Psoas muscle (tissue), 8 donors: ENCODE measurements around the gene HS1BP3. TPM values are rescaled to one million over a fixed set of nuclear protein-coding genes. Genes with fewer than 3 reads are reported as not detected.

ENCODE experiments used
- ATAC-seq, 4 donors: fragments of 200-7000 bp; cut with Tn5 transposase; one replicate each; pipeline ENCODE4 v1.9.1; 2020; ENCODE audit warnings: moderate library complexity in 3 of 4, mild to moderate bottlenecking in 2 of 4
- DNase-seq, 2 donors: peaks; one replicate each; pipeline ENCODE4 v3.0.0-alpha.2; 2020
- H3K27ac ChIP-seq: fragments of 200-600 bp; one replicate; pipeline ENCODE4 v1.8.0; 2022
- H3K27me3 ChIP-seq, 3 donors: fragments of 200-600 bp in 1 of 3; one replicate each; pipeline versions ENCODE4 v1.6.1 to v1.8.0; 2013 to 2022; ENCODE audit warnings: low read length in 2 of 3, mild to moderate bottlenecking in 2 of 3, moderate library complexity in 1 of 3; ENCODE audit not compliant: insufficient read depth in 3 of 3
- H3K36me3 ChIP-seq, 2 donors: fragments of 200-600 bp in 1 of 2; one replicate each; pipeline versions ENCODE4 v1.6.1 to v1.8.0; 2013 to 2022; ENCODE audit warnings: low read depth in 1 of 2, mild to moderate bottlenecking in 1 of 2, moderate library complexity in 1 of 2; ENCODE audit not compliant: insufficient read depth in 1 of 2
- H3K4me1 ChIP-seq: fragments of 200-600 bp; one replicate; pipeline ENCODE4 v1.8.0; 2022
- H3K4me3 ChIP-seq: fragments of 200-600 bp; one replicate; pipeline ENCODE4 v1.8.0; 2022; ENCODE audit warnings: mild to moderate bottlenecking
- H3K9me3 ChIP-seq: fragments of 200-600 bp; one replicate; pipeline ENCODE4 v1.8.0; 2022
- WGBS, 3 donors: extraction: QIAGEN DNeasy Blood & Tissue Kit; methylation state at CpG; one replicate each; pipeline versions ENCODE4 v1.1.6 to v1.1.7; 2013; 5-methylcytosine and 5-hydroxymethylcytosine counted together
- intact Hi-C, 2 donors: fragments of 100-400 bp; cut with DNase I; formaldehyde crosslinking; loops; one replicate each; pipeline versions ENCODE4 v1.11.0 to v1.14.2; 2022
- polyA plus RNA-seq, 3 donors: library from polyadenylated mRNA; stranded (reverse); fragments of 200-250 nt; gene quantifications; one replicate each; pipeline ENCODE4 v1.2.3, GENCODE V29; 2013
- total RNA-seq, 4 donors: library from RNA; stranded (reverse); fragmentation: NEBNext Ultra II Directional in 2 of 4; extraction: Animal tissue kit (Norgen Biotek cat#: 25700) in 2 of 4; gene quantifications; one replicate each; pipeline versions ENCODE4 v1.2.1 to v1.2.4, GENCODE V29; 2021 to 2023
- TF ChIP-seq, protein P1 (sequence below): fragments of 200-600 bp; IDR thresholded peaks from one replicate; pipeline ENCODE4 v1.8.0; 2022; ENCODE audit warnings: antibody characterized with exemption
- donor health status: healthy with polysubstance abuse.
- donor health status: DM: no; HTN: no; CAD: no; lungs with moderate emphysema.
- donor health status: Bipolar disorder and iron deficiency.
- donor health status: healthy.
- donor health status: DM: yes; HTN: yes; CAD: no.
- donor health status: DM: no; HTN: no; CAD: no.
- donor health status: DM: no; HTN: no; CAD: no.
- donor health status: DM: yes; HTN: yes; CAD: no.

HS1BP3 gene
- total and polyA plus RNA-seq, 7 donors, result 9.2 to 20.6 (median 12.1) TPM

- intact Hi-C loops, result loop anchor here in 1 of 2 donors (5.0 kb wide), 1 partner anchor 441 kb away; no protein-coding TSS in a partner anchor
- Histone ChIP-seq H3K36me3 (no peaks in the 10 kb centered on the region), H3K4me1 (no peaks in the 10 kb centered on the region), H3K27me3 (peaks cover 0 to 37% (median 14%) of the 10 kb centered on the region in 3 donors), H3K27ac (no peak overlapping the region), H3K9me3 (no peaks in the 10 kb centered on the region), H3K4me3 (no peak overlapping the region)
- DNase-seq (no peak), ATAC-seq (peak in 1 of 4 donors; percentile 8)
- WGBS, 3 donors, result 72 to 78% (median 74%) methylated on average over 6 of the region's 6 CpGs
- TF ChIP-seq, protein P1, sequence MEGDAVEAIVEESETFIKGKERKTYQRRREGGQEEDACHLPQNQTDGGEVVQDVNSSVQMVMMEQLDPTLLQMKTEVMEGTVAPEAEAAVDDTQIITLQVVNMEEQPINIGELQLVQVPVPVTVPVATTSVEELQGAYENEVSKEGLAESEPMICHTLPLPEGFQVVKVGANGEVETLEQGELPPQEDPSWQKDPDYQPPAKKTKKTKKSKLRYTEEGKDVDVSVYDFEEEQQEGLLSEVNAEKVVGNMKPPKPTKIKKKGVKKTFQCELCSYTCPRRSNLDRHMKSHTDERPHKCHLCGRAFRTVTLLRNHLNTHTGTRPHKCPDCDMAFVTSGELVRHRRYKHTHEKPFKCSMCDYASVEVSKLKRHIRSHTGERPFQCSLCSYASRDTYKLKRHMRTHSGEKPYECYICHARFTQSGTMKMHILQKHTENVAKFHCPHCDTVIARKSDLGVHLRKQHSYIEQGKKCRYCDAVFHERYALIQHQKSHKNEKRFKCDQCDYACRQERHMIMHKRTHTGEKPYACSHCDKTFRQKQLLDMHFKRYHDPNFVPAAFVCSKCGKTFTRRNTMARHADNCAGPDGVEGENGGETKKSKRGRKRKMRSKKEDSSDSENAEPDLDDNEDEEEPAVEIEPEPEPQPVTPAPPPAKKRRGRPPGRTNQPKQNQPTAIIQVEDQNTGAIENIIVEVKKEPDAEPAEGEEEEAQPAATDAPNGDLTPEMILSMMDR, result no peak
These were observed 24.9 kb upstream of the HS1BP3 start for GRCh38 chr2:20675701-20676352.

DNA sequence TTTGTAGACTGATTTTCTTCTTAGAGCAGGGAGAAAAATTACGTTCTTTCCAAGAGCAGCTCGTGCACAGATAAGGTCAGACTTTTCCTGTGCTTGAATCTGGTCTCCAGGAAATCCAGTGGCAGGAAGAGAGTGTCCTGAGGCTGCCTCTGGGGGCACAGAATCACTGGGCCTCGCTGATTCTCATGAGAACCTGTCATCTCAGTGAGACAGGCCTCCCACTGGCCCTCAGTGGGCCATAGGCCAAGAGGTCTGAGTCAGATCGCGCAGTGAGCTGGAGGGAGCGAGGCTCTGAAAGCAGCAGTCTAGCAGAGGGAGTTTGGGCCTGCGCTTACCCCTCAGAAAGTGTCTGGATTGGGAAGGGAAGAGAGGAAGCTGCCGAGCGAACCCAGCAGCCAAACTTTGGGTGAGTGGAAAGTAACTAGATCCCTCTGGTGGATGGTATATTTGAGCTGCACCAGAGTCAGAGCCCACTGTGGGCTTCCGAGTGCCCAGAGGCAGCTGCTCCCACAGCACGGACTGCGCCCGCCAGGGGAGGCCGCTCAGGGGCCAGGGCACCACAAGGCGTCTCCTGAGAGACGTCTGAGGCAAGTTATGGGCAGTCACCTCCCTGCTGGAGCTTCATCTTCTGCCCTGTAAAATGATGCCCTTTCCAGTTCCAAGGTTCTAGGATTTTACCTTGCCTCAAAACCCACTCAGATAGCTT is 24.2 kb upstream of the HS1BP3 start:
- Histone ChIP-seq H3K4me3 (no peak overlapping the region), H3K4me1 (no peaks in the 10 kb centered on the region), H3K9me3 (no peaks in the 10 kb centered on the region), H3K36me3 (no peaks in the 10 kb centered on the region), H3K27me3 (peaks cover 0 to 44% (median 20%) of the 10 kb centered on the region in 3 donors), H3K27ac (no peak overlapping the region)
- WGBS, 3 donors, result 48 to 56% (median 54%) methylated on average over 14 to 16 of the region's 16 CpGs
- TF ChIP-seq, protein P1, result no peak
- intact Hi-C loops, result loop anchor here in 1 of 2 donors (5.0 kb wide), 2 partner anchors 442 to 968 kb away; no protein-coding TSS in a partner anchor
- DNase-seq (peak; percentile 71 to 72), ATAC-seq (peak; percentile 37 to 70 (median 62))

DNA sequence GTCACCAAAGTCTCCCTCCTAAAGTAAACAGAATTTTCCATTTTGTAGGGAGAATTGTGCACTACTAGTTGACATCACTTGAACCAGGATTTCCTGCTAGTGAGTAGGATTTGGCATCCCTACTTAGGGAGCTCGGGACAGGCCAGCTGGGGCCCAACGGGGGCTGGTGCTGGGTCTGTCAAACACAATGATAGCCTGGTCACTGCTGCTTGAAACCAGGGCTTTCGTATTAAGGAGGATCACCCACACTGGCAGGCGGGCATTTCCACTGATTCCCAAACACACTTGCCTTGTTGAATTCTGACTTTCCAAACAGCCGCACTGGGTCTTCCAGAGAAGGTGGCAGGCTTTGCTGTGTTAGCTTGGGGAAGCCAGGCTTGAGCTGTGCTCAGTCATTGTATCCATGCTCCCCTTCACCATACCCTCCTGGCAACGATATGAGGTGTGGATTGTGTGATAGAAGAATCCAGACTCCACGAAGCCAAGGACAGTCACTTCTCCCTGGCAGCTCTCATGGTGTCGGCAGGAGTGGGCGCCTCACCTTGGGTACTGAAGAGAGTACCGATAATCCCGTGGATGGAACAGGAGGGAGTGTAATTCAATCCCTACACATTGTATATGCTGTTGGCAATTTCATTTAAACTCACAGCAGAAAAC is 23.5 kb upstream of the HS1BP3 start:
- no peak for ATAC-seq
- intact Hi-C loops, result loop anchor here in 1 of 2 donors (5.0 kb wide), 1 partner anchor 967 kb away; no protein-coding TSS in a partner anchor
- DNase-seq, result no peak
- Histone ChIP-seq H3K4me3 (no peak overlapping the region), H3K9me3 (no peaks in the 10 kb centered on the region), H3K36me3 (no peaks in the 10 kb centered on the region), H3K27ac (no peak overlapping the region), H3K4me1 (no peaks in the 10 kb centered on the region), H3K27me3 (peaks cover 0 to 51% (median 25%) of the 10 kb centered on the region in 3 donors)
- TF ChIP-seq, protein P1, result no peak
- 76 to 81% (median 80%) methylated on average over 11 of the region's 11 CpGs for WGBS, 3 donors

GRCh38 chr2:20673686-20674308 is 22.9 kb upstream of the HS1BP3 start:
- ATAC-seq, result no peak
- Histone ChIP-seq H3K27me3 (peaks cover 0 to 56% (median 25%) of the 10 kb centered on the region in 3 donors), H3K4me1 (no peaks in the 10 kb centered on the region), H3K4me3 (no peak overlapping the region), H3K9me3 (no peaks in the 10 kb centered on the region), H3K27ac (no peak overlapping the region), H3K36me3 (no peaks in the 10 kb centered on the region)
- DNase-seq, result no peak
- TF ChIP-seq, protein P1, result no peak
- 81 to 89% (median 88%) methylated on average over 5 of the region's 5 CpGs for WGBS, 3 donors
- intact Hi-C loops, result loop anchor here in 1 of 2 donors (5.0 kb wide), 1 partner anchor 966 kb away; no protein-coding TSS in a partner anchor
